Measurements from ENCODE around the gene PPP1R1B. TPM values are rescaled to one million over a fixed set of nuclear protein-coding genes. Genes with fewer than 3 reads are reported as not detected.

The PPP1R1B gene
- total RNA-seq, 1 experiment from 2014 or later = 8.3 TPM

DNA sequence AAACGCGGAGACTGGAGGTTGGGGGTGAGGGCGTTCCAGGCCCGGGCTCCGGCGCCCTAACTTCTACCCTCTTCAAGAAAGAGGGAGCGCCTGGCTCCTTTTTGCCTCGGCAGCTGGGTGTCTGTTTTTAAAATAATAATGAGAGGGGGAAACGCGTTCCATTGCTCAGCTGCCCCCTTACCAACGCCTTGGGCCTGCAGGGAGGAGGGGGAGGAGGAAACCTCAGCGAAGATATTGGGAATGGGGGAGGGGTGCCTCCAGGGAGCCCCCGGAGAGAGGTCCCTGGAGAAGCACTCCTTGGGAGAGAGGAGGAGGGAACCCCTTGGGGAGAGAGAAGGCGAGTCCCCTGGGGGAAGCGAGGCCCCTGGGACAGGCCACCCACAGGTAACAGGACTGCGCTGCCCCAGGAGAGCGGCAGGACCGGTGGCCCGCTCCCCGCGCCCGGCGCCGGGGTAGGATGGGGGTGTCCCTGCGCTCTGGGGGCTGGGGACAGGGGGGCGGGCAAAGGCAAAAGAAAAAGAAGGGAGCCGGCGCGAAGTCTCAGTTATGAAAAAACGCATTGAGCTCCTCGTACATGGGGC is 21.8 kb upstream of the PPP1R1B start:
- CTCF ChIA-PET = interaction anchor here (0.5 to 76.7 kb wide), 36 partner anchors 29 to 1241 kb away, joined by 3 to 42089 read pairs (median 4); partner anchors contain the start of genes ERBB2, GRB7, GSDMA and MIEN1
- H3K36me3 Mint-ChIP-seq (ENCODE audit: insufficient read depth, unreplicated experiment) = peaks cover 46% of the 10 kb centered on the region
- peak overlapping the region; percentile 61 for H3K4me3 Mint-ChIP-seq (ENCODE audit: low read depth, unreplicated experiment)
- peak; percentile 85 for DNase-seq
- H3K27me3 Mint-ChIP-seq (ENCODE audit: unreplicated experiment) = peaks cover 100% of the 10 kb centered on the region
- H3K9me3 Mint-ChIP-seq (ENCODE audit: low read depth, unreplicated experiment) = no peaks in the 10 kb centered on the region
- H3K4me1 Mint-ChIP-seq (ENCODE audit: low read depth, unreplicated experiment) = peaks cover 46% of the 10 kb centered on the region
- no peak overlapping the region for H3K27ac Mint-ChIP-seq (ENCODE audit: unreplicated experiment)
- TF ChIP-seq, protein P1, sequence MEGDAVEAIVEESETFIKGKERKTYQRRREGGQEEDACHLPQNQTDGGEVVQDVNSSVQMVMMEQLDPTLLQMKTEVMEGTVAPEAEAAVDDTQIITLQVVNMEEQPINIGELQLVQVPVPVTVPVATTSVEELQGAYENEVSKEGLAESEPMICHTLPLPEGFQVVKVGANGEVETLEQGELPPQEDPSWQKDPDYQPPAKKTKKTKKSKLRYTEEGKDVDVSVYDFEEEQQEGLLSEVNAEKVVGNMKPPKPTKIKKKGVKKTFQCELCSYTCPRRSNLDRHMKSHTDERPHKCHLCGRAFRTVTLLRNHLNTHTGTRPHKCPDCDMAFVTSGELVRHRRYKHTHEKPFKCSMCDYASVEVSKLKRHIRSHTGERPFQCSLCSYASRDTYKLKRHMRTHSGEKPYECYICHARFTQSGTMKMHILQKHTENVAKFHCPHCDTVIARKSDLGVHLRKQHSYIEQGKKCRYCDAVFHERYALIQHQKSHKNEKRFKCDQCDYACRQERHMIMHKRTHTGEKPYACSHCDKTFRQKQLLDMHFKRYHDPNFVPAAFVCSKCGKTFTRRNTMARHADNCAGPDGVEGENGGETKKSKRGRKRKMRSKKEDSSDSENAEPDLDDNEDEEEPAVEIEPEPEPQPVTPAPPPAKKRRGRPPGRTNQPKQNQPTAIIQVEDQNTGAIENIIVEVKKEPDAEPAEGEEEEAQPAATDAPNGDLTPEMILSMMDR (IDR thresholded peaks at IDR 0.05; ENCODE audit: unreplicated experiment) = no peak
- intact Hi-C loops (cut with micrococcal nuclease; ENCODE audit: unreplicated experiment) = no loop called here
- BruUV-seq (replicated peaks) = no TSS peak

DNA sequence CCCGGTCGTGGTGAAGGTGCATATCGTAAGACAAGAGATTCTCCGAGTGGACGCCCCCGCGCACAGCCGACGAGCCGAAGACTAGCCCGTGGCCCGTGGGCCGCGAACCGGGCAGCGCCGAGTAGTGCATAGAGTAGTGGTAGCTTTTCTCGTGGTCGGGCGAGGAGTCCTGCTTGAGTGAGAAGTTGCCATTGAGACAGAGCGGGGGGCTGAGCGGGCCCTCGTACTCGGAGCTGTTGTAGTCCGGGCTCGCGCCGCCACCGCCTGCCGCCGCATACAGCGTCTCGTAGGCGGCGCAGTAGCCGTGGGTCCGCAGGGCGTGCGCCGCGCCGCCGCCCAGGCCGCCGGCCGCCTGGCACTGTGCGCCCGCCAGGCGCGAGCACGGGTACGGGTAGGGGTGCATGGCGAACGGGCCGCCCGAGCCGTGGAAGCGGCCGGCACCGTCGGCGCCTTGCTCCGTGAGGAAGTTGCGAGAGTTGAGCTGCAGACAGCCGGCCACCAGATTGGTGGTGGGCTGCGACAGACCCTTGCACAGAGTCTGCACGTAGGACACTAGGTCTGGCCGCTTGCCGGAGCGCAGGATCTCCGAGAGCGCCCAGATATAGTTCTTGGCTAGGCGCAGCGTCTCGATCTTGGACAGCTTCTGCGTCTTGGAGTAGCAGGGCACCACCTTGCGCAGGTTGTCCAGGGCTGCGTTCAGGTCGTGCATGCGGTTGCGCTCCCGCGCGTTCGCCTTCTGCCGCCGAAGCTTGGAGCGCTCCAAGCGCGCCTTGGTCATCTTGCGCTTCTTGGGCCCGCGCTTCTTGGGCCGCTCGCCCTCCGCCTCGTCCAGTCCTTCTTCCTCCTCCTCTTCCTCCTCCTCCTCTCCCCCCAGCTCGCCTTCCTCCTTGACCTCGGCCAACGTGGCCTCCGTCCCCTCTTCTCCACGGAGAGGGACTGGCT is 21.0 kb upstream of the PPP1R1B start:
- H3K36me3 Mint-ChIP-seq (ENCODE audit: insufficient read depth, unreplicated experiment) = peaks cover 46% of the 10 kb centered on the region
- TF ChIP-seq, protein P1 (IDR thresholded peaks at IDR 0.05; ENCODE audit: unreplicated experiment) = no peak
- H3K4me3 Mint-ChIP-seq (ENCODE audit: low read depth, unreplicated experiment) = peak overlapping the region; percentile 61
- intact Hi-C loops (cut with micrococcal nuclease; ENCODE audit: unreplicated experiment) = no loop called here
- CTCF ChIA-PET = interaction anchor here (0.5 to 76.7 kb wide), 48 partner anchors 30 to 1240 kb away, joined by 3 to 42089 read pairs (median 4); partner anchors contain the start of genes CDC6, ERBB2, GRB7 and GSDMA
- H3K27ac Mint-ChIP-seq (ENCODE audit: unreplicated experiment) = no peak overlapping the region
- H3K27me3 Mint-ChIP-seq (ENCODE audit: unreplicated experiment) = peaks cover 100% of the 10 kb centered on the region
- H3K4me1 Mint-ChIP-seq (ENCODE audit: low read depth, unreplicated experiment) = peaks cover 46% of the 10 kb centered on the region
- peak; percentile 97 for DNase-seq
- BruUV-seq (replicated peaks) = no TSS peak
- no peaks in the 10 kb centered on the region for H3K9me3 Mint-ChIP-seq (ENCODE audit: low read depth, unreplicated experiment)

DNA sequence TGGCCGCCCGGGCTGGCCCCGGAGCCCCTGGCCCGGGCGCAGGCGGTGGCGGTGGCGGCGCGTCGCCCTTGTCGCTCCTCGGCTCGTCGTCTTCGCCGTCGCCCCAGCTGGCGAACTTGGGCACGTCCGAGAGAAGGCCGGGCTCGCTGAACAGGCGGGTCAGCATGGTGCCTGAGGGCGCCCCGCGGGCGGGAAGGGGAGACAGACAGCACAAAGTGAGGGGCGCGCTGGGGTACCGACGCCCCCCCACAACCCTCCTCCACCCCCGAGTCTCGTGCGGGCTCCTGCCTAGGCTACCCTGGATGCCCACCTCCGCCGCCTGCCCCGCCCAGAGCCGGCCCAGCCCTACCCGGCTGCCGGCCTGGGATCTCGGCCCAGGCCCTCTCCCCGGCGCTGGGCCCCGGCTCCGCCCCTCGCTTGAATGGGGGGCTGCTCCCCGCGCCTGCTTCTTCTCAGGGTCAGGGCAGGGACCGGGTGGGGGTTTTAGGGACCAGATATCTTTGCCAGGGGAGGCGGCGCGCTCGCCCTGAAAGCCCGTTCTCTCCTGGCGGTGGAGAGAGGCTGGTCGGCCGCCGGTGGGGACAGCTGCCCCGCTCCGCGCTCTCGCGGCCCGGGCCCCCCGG is 20.2 kb upstream of the PPP1R1B start:
- CTCF ChIA-PET = interaction anchor here (0.5 to 76.7 kb wide), 44 partner anchors 13 to 1009 kb away, joined by 3 to 42089 read pairs (median 4); partner anchors contain the start of genes CDC6, ERBB2, GRB7 and GSDMA
- BruUV-seq (replicated peaks) = no TSS peak
- peaks cover 46% of the 10 kb centered on the region for H3K4me1 Mint-ChIP-seq (ENCODE audit: low read depth, unreplicated experiment)
- no peaks in the 10 kb centered on the region for H3K9me3 Mint-ChIP-seq (ENCODE audit: low read depth, unreplicated experiment)
- intact Hi-C loops (cut with micrococcal nuclease; ENCODE audit: unreplicated experiment) = no loop called here
- peak overlapping the region; percentile 61 for H3K4me3 Mint-ChIP-seq (ENCODE audit: low read depth, unreplicated experiment)
- peaks cover 100% of the 10 kb centered on the region for H3K27me3 Mint-ChIP-seq (ENCODE audit: unreplicated experiment)
- no peak overlapping the region for H3K27ac Mint-ChIP-seq (ENCODE audit: unreplicated experiment)
- DNase-seq = peak; percentile 100
- TF ChIP-seq, protein P1 (IDR thresholded peaks at IDR 0.05; ENCODE audit: unreplicated experiment) = no peak
- peaks cover 46% of the 10 kb centered on the region for H3K36me3 Mint-ChIP-seq (ENCODE audit: insufficient read depth, unreplicated experiment)
